Activated B cell treated with CpG ODN at 0.5 μM for 24 hours (primary cell): ENCODE data around the gene PEDS1. TPM values are rescaled to one million over a fixed set of nuclear protein-coding genes. Genes with fewer than 3 reads are reported as not detected.

Experiments used
- ATAC-seq: fragments of 200-7000 bp; cut with Tn5 transposase; one replicate; pipeline ENCODE4 v1.10.0; 2021; ENCODE audit warnings: low read depth, mild to moderate bottlenecking, moderate library complexity
- CTCF ChIA-PET: fragments of 350-600 bp; sonication (Branson Sonifier 250); formaldehyde crosslinking; loops from one replicate; lab custom pipeline; 2021; ENCODE audit warnings: antibody characterized with exemption; lab: Charles Lee
- POLR2A ChIA-PET: fragments of 350-600 bp; sonication (Branson Sonifier 250); formaldehyde crosslinking; loops from one replicate; lab custom pipeline; 2021; ENCODE audit warnings: antibody characterized with exemption; lab: Charles Lee
- DNase-seq: peaks from one replicate; pipeline ENCODE4 v3.0.0; 2022
- H3K27ac Mint-ChIP-seq: one replicate; pipeline ENCODE4 v1.8.0; 2020; ENCODE audit warnings: mixed read lengths
- H3K27me3 Mint-ChIP-seq: one replicate; pipeline ENCODE4 v1.8.0; 2021; ENCODE audit warnings: mixed read lengths
- H3K36me3 Mint-ChIP-seq: one replicate; pipeline ENCODE4 v1.8.0; 2021; ENCODE audit warnings: low read depth, mixed read lengths
- H3K4me1 Mint-ChIP-seq: one replicate; pipeline ENCODE4 v1.8.0; 2021; ENCODE audit warnings: mixed read lengths
- H3K4me3 Mint-ChIP-seq: one replicate; pipeline ENCODE4 v1.8.0; 2020; ENCODE audit warnings: mild to moderate bottlenecking, mixed read lengths
- H3K9me3 Mint-ChIP-seq: one replicate; pipeline ENCODE4 v1.8.0; 2020; ENCODE audit warnings: mixed read lengths
- intact Hi-C: fragments of 100-400 bp; cut with micrococcal nuclease; formaldehyde crosslinking; loops from one replicate; pipeline ENCODE4 v1.15.1; 2024
- total RNA-seq: library from RNA; stranded (reverse); gene quantifications from 2 replicates; pipeline ENCODE4 v1.2.3, GENCODE V29; 2022
- TF ChIP-seq, protein P1 (sequence below): fragments of 200-600 bp; IDR thresholded peaks from one replicate; pipeline ENCODE4 v1.8.0; 2022; ENCODE audit warnings: antibody characterized with exemption, mild to moderate bottlenecking

The PEDS1 gene
- total RNA-seq, 1 donor from 2014 or later: 9.8 TPM

DNA sequence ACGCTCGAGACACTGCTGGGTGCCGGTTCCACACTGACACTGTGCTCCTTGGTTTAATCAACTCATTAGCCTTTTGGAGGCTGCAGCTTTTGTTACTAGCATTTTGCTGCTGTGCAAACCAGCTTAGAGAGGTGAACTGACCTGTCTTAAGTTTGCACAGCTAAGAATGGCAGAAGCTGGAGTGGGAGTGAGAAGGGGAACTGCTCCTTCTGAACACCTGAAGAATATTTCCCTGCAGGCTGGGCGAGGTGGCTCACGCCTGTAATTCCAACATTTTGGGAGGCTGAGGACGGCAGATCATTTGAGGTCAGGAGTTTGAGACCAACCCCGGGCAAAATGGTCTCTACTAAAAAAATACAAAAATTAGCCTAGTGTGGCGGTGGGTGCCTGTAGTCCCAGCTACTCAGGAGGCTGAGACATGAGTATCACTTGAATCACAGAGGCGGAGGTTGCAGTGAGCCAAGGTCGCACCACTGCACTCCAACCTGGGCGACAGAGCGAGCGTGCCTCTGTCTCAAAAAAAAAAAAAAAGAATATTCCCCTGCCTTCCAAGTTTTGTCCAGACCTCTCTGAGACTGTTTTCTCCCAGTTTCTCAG lies 42.1 kb upstream of the PEDS1 start:
- Mint-ChIP-seq H3K9me3 (peaks cover 3% of the 10 kb centered on the region), H3K4me3 (no peak overlapping the region), H3K4me1 (peaks cover 27% of the 10 kb centered on the region), H3K27ac (no peak overlapping the region), H3K36me3 (peaks cover 25% of the 10 kb centered on the region), H3K27me3 (no peaks in the 10 kb centered on the region)
- ChIA-PET POLR2A (no interaction called here), CTCF (no interaction called here)
- intact Hi-C loops: no loop called here
- DNase-seq (no peak), ATAC-seq (no peak)
- TF ChIP-seq, protein P1, sequence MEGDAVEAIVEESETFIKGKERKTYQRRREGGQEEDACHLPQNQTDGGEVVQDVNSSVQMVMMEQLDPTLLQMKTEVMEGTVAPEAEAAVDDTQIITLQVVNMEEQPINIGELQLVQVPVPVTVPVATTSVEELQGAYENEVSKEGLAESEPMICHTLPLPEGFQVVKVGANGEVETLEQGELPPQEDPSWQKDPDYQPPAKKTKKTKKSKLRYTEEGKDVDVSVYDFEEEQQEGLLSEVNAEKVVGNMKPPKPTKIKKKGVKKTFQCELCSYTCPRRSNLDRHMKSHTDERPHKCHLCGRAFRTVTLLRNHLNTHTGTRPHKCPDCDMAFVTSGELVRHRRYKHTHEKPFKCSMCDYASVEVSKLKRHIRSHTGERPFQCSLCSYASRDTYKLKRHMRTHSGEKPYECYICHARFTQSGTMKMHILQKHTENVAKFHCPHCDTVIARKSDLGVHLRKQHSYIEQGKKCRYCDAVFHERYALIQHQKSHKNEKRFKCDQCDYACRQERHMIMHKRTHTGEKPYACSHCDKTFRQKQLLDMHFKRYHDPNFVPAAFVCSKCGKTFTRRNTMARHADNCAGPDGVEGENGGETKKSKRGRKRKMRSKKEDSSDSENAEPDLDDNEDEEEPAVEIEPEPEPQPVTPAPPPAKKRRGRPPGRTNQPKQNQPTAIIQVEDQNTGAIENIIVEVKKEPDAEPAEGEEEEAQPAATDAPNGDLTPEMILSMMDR: no peak

GRCh38 chr20:50194831-50195523 lies 41.5 kb upstream of the PEDS1 start:
- DNase-seq (no peak), ATAC-seq (no peak)
- Mint-ChIP-seq H3K9me3 (peaks cover 3% of the 10 kb centered on the region), H3K36me3 (peaks cover 25% of the 10 kb centered on the region), H3K27ac (no peak overlapping the region), H3K4me3 (no peak overlapping the region), H3K27me3 (no peaks in the 10 kb centered on the region), H3K4me1 (peaks cover 27% of the 10 kb centered on the region)
- TF ChIP-seq, protein P1: no peak
- intact Hi-C loops: loop anchor here (5.0 kb wide), 1 partner anchor 918 kb away; the partner anchor contains the start of gene ZNFX1
- ChIA-PET POLR2A (no interaction called here), CTCF (no interaction called here)

- TF ChIP-seq, protein P1: no peak
- intact Hi-C loops: loop anchor here (5.0 kb wide), 1 partner anchor 917 kb away; the partner anchor contains the start of gene ZNFX1
- Mint-ChIP-seq H3K9me3 (peaks cover 2% of the 10 kb centered on the region), H3K27ac (no peak overlapping the region), H3K4me3 (no peak overlapping the region), H3K27me3 (no peaks in the 10 kb centered on the region), H3K36me3 (peaks cover 25% of the 10 kb centered on the region), H3K4me1 (peaks cover 27% of the 10 kb centered on the region)
- no peak for ATAC-seq
- no peak for DNase-seq
- ChIA-PET CTCF (no interaction called here), POLR2A (no interaction called here)
These were observed 40.9 kb upstream of the PEDS1 start for GRCh38 chr20:50194422-50194830.

DNA sequence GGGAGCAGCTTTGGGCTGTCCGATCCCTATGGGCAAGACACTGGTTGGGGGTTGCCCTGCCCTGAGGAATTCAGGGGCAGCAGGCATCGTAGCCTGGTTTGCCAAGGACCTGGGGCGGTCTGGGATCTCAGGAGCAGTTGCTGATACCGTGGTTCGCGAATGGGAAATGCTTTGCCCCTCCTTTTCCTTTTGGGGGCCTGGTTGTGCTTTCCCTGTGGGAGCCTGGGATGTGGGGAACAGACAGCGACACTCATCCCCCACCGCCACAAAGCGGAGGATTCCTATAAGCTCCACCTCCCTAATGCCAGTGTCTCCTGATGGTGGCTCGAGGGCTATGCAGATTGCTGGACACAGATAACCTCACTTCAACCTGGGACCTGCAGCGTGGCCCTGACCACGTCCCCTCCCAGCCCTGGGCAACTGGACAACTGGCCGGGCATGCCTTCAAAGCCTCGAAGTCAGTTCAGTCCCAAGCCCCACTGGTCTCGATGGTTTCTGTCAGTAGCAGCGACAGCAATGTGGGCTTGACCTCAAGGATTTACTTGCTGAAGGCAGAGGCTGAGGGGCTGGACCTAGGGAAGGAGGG lies 40.4 kb upstream of the PEDS1 start:
- POLR2A ChIA-PET: no interaction called here
- no peak overlapping the region for H3K27ac Mint-ChIP-seq
- peaks cover 27% of the 10 kb centered on the region for H3K4me1 Mint-ChIP-seq
- no peaks in the 10 kb centered on the region for H3K27me3 Mint-ChIP-seq
- H3K4me3 Mint-ChIP-seq: peak overlapping the region; percentile 92
- TF ChIP-seq, protein P1: no peak
- no peak for ATAC-seq
- no peaks in the 10 kb centered on the region for H3K9me3 Mint-ChIP-seq
- CTCF ChIA-PET: no interaction called here
- DNase-seq: no peak
- H3K36me3 Mint-ChIP-seq: peaks cover 25% of the 10 kb centered on the region
- intact Hi-C loops: loop anchor here (5.0 kb wide), 1 partner anchor 917 kb away; the partner anchor contains the start of gene ZNFX1
